Hepatocyte (in vitro differentiated cells): ENCODE data around the gene NSMF. TPM values are rescaled to one million over a fixed set of nuclear protein-coding genes. Genes with fewer than 3 reads are reported as not detected.

Experiments used
- DNase-seq: peaks from one replicate; pipeline ENCODE4 v3.0.0-alpha.2; 2016; ENCODE audit warnings: low spot score
- H2AFZ ChIP-seq: fragments of 200-600 bp; sonication (generic); 2 replicates; pipeline ENCODE4 v1.6.0; 2016; ENCODE audit warnings: antibody characterized with exemption, mild to moderate bottlenecking
- H3K27ac ChIP-seq: fragments of 200-600 bp; sonication (generic); 2 replicates; pipeline ENCODE4 v1.5.1; 2016; ENCODE audit warnings: mild to moderate bottlenecking
- H3K27me3 ChIP-seq: fragments of 200-600 bp; sonication (generic); 2 replicates; pipeline ENCODE4 v1.6.1; 2016
- H3K36me3 ChIP-seq: fragments of 200-600 bp; sonication (generic); replicated peaks from 2 replicates; pipeline ENCODE4 v1.5.1; 2016; ENCODE audit warnings: low read depth; ENCODE audit not compliant: insufficient read depth
- H3K4me1 ChIP-seq: fragments of 200-600 bp; sonication (generic); 2 replicates; pipeline ENCODE4 v1.5.1; 2016; ENCODE audit warnings: mild to moderate bottlenecking, moderate library complexity; ENCODE audit not compliant: insufficient read depth
- H3K4me2 ChIP-seq: fragments of 200-600 bp; sonication (generic); 2 replicates; pipeline ENCODE4 v1.6.0; 2016
- H3K4me3 ChIP-seq: fragments of 200-600 bp; sonication (generic); 2 replicates; pipeline ENCODE4 v1.5.1; 2016; ENCODE audit warnings: mild to moderate bottlenecking
- H3K79me2 ChIP-seq: fragments of 200-600 bp; sonication (generic); 2 replicates; pipeline ENCODE4 v1.6.0; 2017; ENCODE audit warnings: mild to moderate bottlenecking
- H3K9me2 ChIP-seq: fragments of 200-600 bp; sonication (generic); replicated peaks from 2 replicates; pipeline ENCODE4 v1.6.0; 2017; ENCODE audit warnings: mild to moderate bottlenecking; ENCODE audit not compliant: insufficient read depth
- H3K9me3 ChIP-seq: fragments of 200-600 bp; sonication (generic); 2 replicates; pipeline ENCODE4 v1.5.1; 2016; ENCODE audit warnings: low read depth, mild to moderate bottlenecking
- H4K20me1 ChIP-seq: fragments of 200-600 bp; sonication (generic); 2 replicates; pipeline ENCODE4 v1.6.0; 2016; ENCODE audit warnings: mild to moderate bottlenecking; ENCODE audit not compliant: insufficient read depth, poor library complexity, severe bottlenecking
- CTCF ChIP-seq: fragments of 200-600 bp; sonication (generic); IDR thresholded peaks from 2 replicates; pipeline ENCODE4 v1.5.1; 2016; ENCODE audit warnings: antibody characterized with exemption, mild to moderate bottlenecking; ENCODE audit not compliant: poor library complexity
- EZH2 ChIP-seq: fragments of 200-600 bp; sonication (generic); IDR thresholded peaks from 2 replicates; pipeline ENCODE4 v1.6.1; 2016; ENCODE audit warnings: antibody characterized with exemption, mild to moderate bottlenecking, borderline replicate concordance
- EZH2phosphoT487 ChIP-seq: fragments of 200-600 bp; sonication (generic); IDR thresholded peaks from one replicate; pipeline ENCODE4 v1.6.1; 2018; ENCODE audit warnings: antibody characterized with exemption, mild to moderate bottlenecking, low read depth, moderate library complexity; ENCODE audit not compliant: unreplicated experiment, severe bottlenecking
- WGBS: methylation state at CpG from one replicate; pipeline ENCODE4 v1.1.6; 2016; ENCODE audit warnings: low lambda C conversion rate; ENCODE audit errors: missing lambda C conversion rate; 5-methylcytosine and 5-hydroxymethylcytosine counted together
- polyA plus RNA-seq: library from polyadenylated mRNA; unstranded; fragments of >200 nt; fragmentation: Nextera tagmentation; extraction: Ambion mirVana; gene quantifications from 2 replicates; pipeline ENCODE4 v1.2.1, GENCODE V29; 2016
- total RNA-seq: library from RNA; depleted of rRNA; stranded (reverse); fragments of >200 nt; gene quantifications from 2 replicates; pipeline ENCODE4 v1.2.3, GENCODE V29; 2014

NSMF gene
- total and polyA plus RNA-seq, 2 experiments from 2014 or later, result 39.5 to 51.6 TPM

- Histone ChIP-seq H3K9me3 (no peaks in the 10 kb centered on the region), H4K20me1 (no peaks in the 10 kb centered on the region)
- TF ChIP-seq EZH2 (no peak), CTCF (no peak), EZH2phosphoT487 (no peak)
Observed at GRCh38 chr9:137428311-137428630, 30.9 kb downstream of the NSMF start.

DNA sequence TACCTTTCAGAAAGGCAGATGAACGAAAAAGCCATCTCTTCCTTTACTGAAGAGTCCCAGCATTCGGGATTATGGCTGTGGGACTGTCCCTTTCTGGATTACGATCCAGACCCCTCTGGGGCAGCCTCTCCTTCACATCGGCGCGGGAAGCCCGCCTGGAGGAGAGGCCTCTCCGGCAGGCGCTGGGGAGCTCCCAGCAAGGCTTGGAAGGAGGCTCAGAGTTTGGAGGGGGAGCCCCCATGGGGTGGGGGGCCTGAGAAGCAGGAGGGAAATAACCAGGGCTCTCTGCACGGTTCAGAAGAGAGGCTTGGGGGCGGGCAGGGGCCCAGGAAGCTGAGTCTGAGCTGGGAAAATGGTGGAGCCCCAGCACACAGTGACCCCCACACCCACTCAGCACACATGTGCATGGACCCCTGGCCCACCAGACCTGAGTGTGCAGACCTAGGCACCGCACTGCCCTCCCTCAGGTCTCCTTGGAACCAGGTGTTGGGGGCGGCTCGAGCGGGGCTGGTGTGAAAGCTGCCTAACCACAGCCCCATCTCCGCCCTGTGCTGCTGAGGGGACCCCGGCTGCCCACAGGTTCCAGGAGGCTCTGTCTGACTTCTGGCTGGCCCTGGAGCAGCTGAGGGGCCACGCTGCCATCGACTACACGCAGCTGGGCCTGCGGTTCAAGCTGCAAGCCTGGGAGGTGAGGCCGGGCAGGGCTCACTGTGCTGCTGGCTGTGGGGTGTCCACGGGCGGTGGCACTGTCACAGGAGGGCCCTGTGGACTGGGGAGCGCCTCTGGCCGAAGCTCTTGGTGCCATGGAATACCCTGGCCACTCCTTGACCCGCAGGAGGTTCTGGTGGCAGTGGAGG lies 31.5 kb downstream of the NSMF start:
- Histone ChIP-seq H3K4me3 (no peak overlapping the region), H4K20me1 (no peaks in the 10 kb centered on the region), H3K27ac (no peak overlapping the region), H3K79me2 (peaks cover 3% of the 10 kb centered on the region), H3K4me1 (peaks cover 5% of the 10 kb centered on the region), H3K4me2 (no peak overlapping the region), H2AFZ (no peak overlapping the region), H3K36me3 (no peaks in the 10 kb centered on the region), H3K9me2 (no peaks in the 10 kb centered on the region), H3K9me3 (no peaks in the 10 kb centered on the region), H3K27me3 (no peaks in the 10 kb centered on the region)
- TF ChIP-seq EZH2phosphoT487 (no peak), EZH2 (no peak), CTCF (no peak)
- WGBS, result 88% methylated on average over 26 of the region's 27 CpGs
- no peak for DNase-seq

More at GRCh38 chr9:137428311-137428630, 30.9 kb downstream of the NSMF start:
- Histone ChIP-seq H3K27ac (no peak overlapping the region), H3K4me1 (peaks cover 5% of the 10 kb centered on the region), H3K79me2 (peaks cover 3% of the 10 kb centered on the region), H3K4me3 (no peak overlapping the region), H3K27me3 (no peaks in the 10 kb centered on the region), H3K9me2 (no peaks in the 10 kb centered on the region), H3K4me2 (no peak overlapping the region), H3K36me3 (no peaks in the 10 kb centered on the region), H2AFZ (no peak overlapping the region)
- WGBS, result 89% methylated on average over 6 of the region's 6 CpGs
- no peak for DNase-seq

- H4K20me1 ChIP-seq, result no peaks in the 10 kb centered on the region
- no peak overlapping the region for H3K4me3 ChIP-seq
- DNase-seq, result no peak
- H3K27me3 ChIP-seq, result no peaks in the 10 kb centered on the region
- H3K9me3 ChIP-seq, result no peaks in the 10 kb centered on the region
- H3K79me2 ChIP-seq, result peaks cover 17% of the 10 kb centered on the region
- H3K4me2 ChIP-seq, result no peak overlapping the region
- no peak overlapping the region for H3K27ac ChIP-seq
- TF ChIP-seq EZH2 (no peak), CTCF (no peak), EZH2phosphoT487 (no peak)
- peaks cover 13% of the 10 kb centered on the region for H3K4me1 ChIP-seq
- H3K36me3 ChIP-seq, result no peaks in the 10 kb centered on the region
- WGBS, result 87% methylated on average over 17 of the region's 18 CpGs
- no peak overlapping the region for H2AFZ ChIP-seq
- no peaks in the 10 kb centered on the region for H3K9me2 ChIP-seq
Observed at GRCh38 chr9:137426018-137426681, 33.0 kb downstream of the NSMF start.
